B cell (primary cell): Measurements from ENCODE around the gene CHD5. TPM values are rescaled to one million over a fixed set of nuclear protein-coding genes. Genes with fewer than 3 reads are reported as not detected.

Source experiments
- ATAC-seq: fragments of 200-7000 bp; cut with Tn5 transposase; one replicate; pipeline ENCODE4 v1.10.0; 2021; ENCODE audit warnings: low read depth, mild to moderate bottlenecking, moderate number of reproducible peaks, moderate library complexity
- CTCF ChIA-PET: fragments of 350-600 bp; sonication (Branson Sonifier 250); formaldehyde crosslinking; loops from one replicate; lab custom pipeline; 2021; ENCODE audit warnings: antibody characterized with exemption, inconsistent platforms; lab: Charles Lee
- POLR2A ChIA-PET: fragments of 350-600 bp; sonication (Branson Sonifier 250); formaldehyde crosslinking; loops from one replicate; lab custom pipeline; 2021; ENCODE audit warnings: antibody characterized with exemption; lab: Charles Lee
- DNase-seq: peaks from one replicate; pipeline ENCODE4 v3.0.0; 2013
- H2AFZ ChIP-seq: 2 replicates; pipeline ENCODE4 v1.6.1; 2012; ENCODE audit warnings: mild to moderate bottlenecking, low read depth, low read length; ENCODE audit not compliant: insufficient read depth, poor library complexity, severe bottlenecking
- H3K27ac ChIP-seq, 2 donors: 1 replicate in 1 of 2; 2 replicates in 1 of 2; pipeline ENCODE4 v1.5.1; 2012 to 2013; ENCODE audit warnings: low read length in 2 of 2, mild to moderate bottlenecking in 2 of 2, moderate library complexity in 1 of 2
- H3K27me3 ChIP-seq, 4 experiments: fragments of 200-600 bp in 1 of 4; sonication (generic) in 1 of 4; replicated peaks in 1 of 4; 1 replicate in 2 of 4; 2 replicates in 2 of 4; pipeline versions ENCODE4 v1.6.1 to v1.7.0; 2013 to 2016; ENCODE audit warnings: low read length in 3 of 4, mild to moderate bottlenecking in 2 of 4, mixed read lengths in 1 of 4, moderate library complexity in 1 of 4; ENCODE audit not compliant: insufficient read depth in 4 of 4, control insufficient read depth in 3 of 4; ENCODE audit errors: control extremely low read depth in 1 of 4
- H3K36me3 ChIP-seq, 2 experiments: replicated peaks in 1 of 2; 1 replicate in 1 of 2; 2 replicates in 1 of 2; pipeline versions ENCODE4 v1.6.1 to v1.7.1; 2013; ENCODE audit warnings: low read length in 1 of 2; ENCODE audit not compliant: insufficient read depth in 2 of 2, control insufficient read depth in 1 of 2; ENCODE audit errors: control extremely low read depth in 1 of 2, extremely low read depth in 1 of 2
- H3K4me1 ChIP-seq, 2 donors: fragments of 200-600 bp in 1 of 2; sonication (generic) in 1 of 2; 1 replicate in 1 of 2; 2 replicates in 1 of 2; pipeline versions ENCODE4 v1.5.1 to v1.6.1; 2013 to 2017; ENCODE audit warnings: low read length in 2 of 2; ENCODE audit not compliant: control insufficient read depth in 2 of 2, insufficient read depth in 2 of 2
- H3K4me2 ChIP-seq: replicated peaks from 2 replicates; pipeline ENCODE3; 2012; ENCODE audit warnings: mild to moderate bottlenecking, low read depth, low read length; ENCODE audit not compliant: poor library complexity, severe bottlenecking
- H3K4me3 ChIP-seq, 5 experiments: fragments of 200-600 bp in 1 of 5; sonication (generic) in 1 of 5; 1 replicate in 3 of 5; 2 replicates in 2 of 5; pipeline versions ENCODE4 v1.5.1 to v1.7.0; 2011 to 2016; ENCODE audit warnings: low read length in 4 of 5, mild to moderate bottlenecking in 4 of 5, low read depth in 2 of 5, control low read depth in 1 of 5, moderate library complexity in 1 of 5; ENCODE audit not compliant: insufficient read depth in 1 of 5; ENCODE audit errors: control extremely low read depth in 1 of 5, extremely low read depth in 1 of 5
- H3K79me2 ChIP-seq: fragments of 200-600 bp; sonication (generic); one replicate; pipeline ENCODE4 v1.6.0; 2016; ENCODE audit warnings: low read length; ENCODE audit not compliant: control insufficient read depth, insufficient read depth
- H3K9ac ChIP-seq: fragments of 200-600 bp; sonication (generic); 2 replicates; pipeline ENCODE4 v1.6.1; 2017; ENCODE audit warnings: mild to moderate bottlenecking, low read length, moderate library complexity
- H3K9me3 ChIP-seq, 3 donors: one replicate each; pipeline versions ENCODE4 v1.6.1 to v1.7.1; 2013; ENCODE audit warnings: low read length in 2 of 3; ENCODE audit not compliant: control insufficient read depth in 2 of 3, insufficient read depth in 1 of 3; ENCODE audit errors: control extremely low read depth in 1 of 3
- H4K20me1 ChIP-seq: 2 replicates; pipeline ENCODE4 v1.6.0; 2012; ENCODE audit warnings: mild to moderate bottlenecking, low read length; ENCODE audit not compliant: insufficient read depth, control insufficient read depth, poor library complexity, severe bottlenecking
- H3K27ac Mint-ChIP-seq: one replicate; pipeline ENCODE4 v1.8.0; 2021; ENCODE audit warnings: mixed read lengths
- H3K27me3 Mint-ChIP-seq: one replicate; pipeline ENCODE4 v1.8.0; 2021; ENCODE audit warnings: mixed read lengths
- H3K4me1 Mint-ChIP-seq: one replicate; pipeline ENCODE4 v1.8.0; 2021; ENCODE audit warnings: mixed read lengths
- H3K4me3 Mint-ChIP-seq: one replicate; pipeline ENCODE4 v1.8.0; 2021; ENCODE audit warnings: mixed read lengths
- H3K9me3 Mint-ChIP-seq: one replicate; pipeline ENCODE4 v1.8.0; 2022; ENCODE audit warnings: mixed read lengths; ENCODE audit not compliant: insufficient read depth
- CTCF ChIP-seq: fragments of 200-600 bp; IDR thresholded peaks from one replicate; pipeline ENCODE4 v1.8.0; 2022; ENCODE audit warnings: antibody characterized with exemption, mild to moderate bottlenecking
- EZH2 ChIP-seq: IDR thresholded peaks from 2 replicates; pipeline ENCODE4 v1.6.1; 2012; ENCODE audit warnings: borderline replicate concordance, low read depth, mild to moderate bottlenecking, moderate library complexity, low read length; ENCODE audit not compliant: insufficient read depth, poor library complexity, severe bottlenecking
- WGBS: methylation state at CpG from one replicate; pipeline ENCODE4 v1.1.5; 2013; ENCODE audit warnings: missing lambda C conversion rate; ENCODE audit not compliant: insufficient coverage; 5-methylcytosine and 5-hydroxymethylcytosine counted together
- intact Hi-C: fragments of 100-400 bp; cut with micrococcal nuclease; formaldehyde crosslinking; loops from one replicate; pipeline ENCODE4 v1.10.0; 2022
- polyA plus RNA-seq: library from polyadenylated mRNA; depleted of rRNA; stranded (reverse); fragments of >200 nt; gene quantifications from 2 replicates; pipeline ENCODE4 v1.2.3, GENCODE V29; 2012
- total RNA-seq, 2 donors: library from RNA; stranded (reverse); fragments of 120-200 nt in 1 of 2; gene quantifications; 1 replicate in 1 of 2; 2 replicates in 1 of 2; pipeline versions ENCODE4 v1.2.3 to v1.2.4, GENCODE V29; 2013 to 2022

Gene CHD5
- total and polyA plus RNA-seq, 2 donors (not counting 1 experiment from before 2014, with no cell fraction given), result 0.18 to 0.20 TPM

DNA sequence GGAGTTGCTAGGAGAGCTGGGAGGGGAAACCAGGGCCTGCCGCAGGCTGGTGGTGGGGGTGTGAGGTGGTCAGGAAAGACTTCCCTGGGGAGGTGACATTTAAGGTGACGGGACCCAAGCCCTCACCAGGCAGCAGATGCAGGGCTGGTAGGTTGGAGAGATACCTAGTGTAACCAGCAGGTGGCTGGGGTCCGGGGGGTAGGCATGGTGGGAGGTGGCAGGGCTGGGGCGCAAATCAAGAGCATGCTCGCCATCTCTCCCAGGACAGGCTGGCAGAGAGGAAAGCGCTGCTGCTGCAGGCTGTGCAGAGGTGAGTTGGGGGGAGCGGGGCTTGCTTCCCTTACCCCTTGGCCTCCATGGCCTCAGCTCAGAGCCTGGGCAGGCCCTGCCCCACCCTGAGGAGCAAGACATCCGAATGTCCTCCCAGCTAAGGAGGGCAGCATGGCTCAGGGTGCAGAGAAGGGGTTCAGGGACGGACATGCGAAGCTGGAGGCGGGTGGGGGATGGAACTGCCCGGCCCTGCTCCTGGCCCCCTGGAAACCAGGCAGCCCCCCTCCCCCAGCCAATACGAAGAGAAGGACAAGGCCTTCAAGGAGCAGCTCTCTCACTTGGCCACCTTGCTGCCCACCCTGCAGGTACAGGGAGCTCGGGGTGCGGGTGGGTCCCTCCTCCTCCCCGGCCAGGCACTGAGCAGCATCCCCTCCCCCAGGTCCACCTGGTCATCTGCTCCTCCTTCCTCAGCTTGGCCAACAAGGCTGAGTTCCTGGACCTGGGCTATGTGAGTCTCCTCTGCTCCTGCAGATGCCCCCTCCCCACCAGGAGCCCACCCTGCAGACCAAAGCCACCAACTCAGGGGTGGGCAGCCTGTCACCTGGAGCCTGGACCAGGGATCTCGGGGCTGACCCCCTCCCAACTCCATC, 29.8 kb upstream of the CHD5 start:
- POLR2A ChIA-PET, result interaction anchor here (0.5 kb wide), 1 partner anchor 26 kb away, joined by 3 read pairs; the partner anchor contains the start of gene ICMT
- CTCF ChIA-PET, result interaction anchor here (1.4 kb wide), 1 partner anchor 37 kb away, joined by 4 read pairs; no protein-coding TSS in a partner anchor
- Histone ChIP-seq H3K36me3 (no peaks in the 10 kb centered on the region), H3K9me3 (peaks cover 0 to 18% (median 0%) of the 10 kb centered on the region in 3 donors), H4K20me1 (no peaks in the 10 kb centered on the region), H2AFZ (no peak overlapping the region), H3K27me3 (peaks cover 0 to 52% (median 18%) of the 10 kb centered on the region in 4 experiments), H3K9ac (no peak overlapping the region), H3K27ac (no peak overlapping the region), H3K4me1 (peaks cover 41 to 49% of the 10 kb centered on the region in 2 donors), H3K4me2 (peak overlapping the region; percentile 74), H3K79me2 (no peaks in the 10 kb centered on the region), H3K4me3 (peak overlapping the region in 1 of 5 experiments; percentile 36)
- Mint-ChIP-seq H3K9me3 (no peaks in the 10 kb centered on the region), H3K4me3 (peak overlapping the region; percentile 71), H3K27me3 (peaks cover 27% of the 10 kb centered on the region), H3K27ac (no peak overlapping the region), H3K4me1 (peaks cover 30% of the 10 kb centered on the region)
- TF ChIP-seq CTCF (peak; percentile 9), EZH2 (no peak)
- DNase-seq, result peak; percentile 36
- intact Hi-C loops, result no loop called here
- ATAC-seq, result peak; percentile 32
- WGBS, result 81% methylated on average over 16 of the region's 17 CpGs
